ENCODE measurements around the gene AKT1S1.
"Not testable (repeated sequence)": the region's sequence is repeated elsewhere in the genome, so short reads cannot be mapped to it uniquely, and the experiment has no call there.

Gene AKT1S1

GRCh38 chr19:49833599-49833998 lies 43.6 kb downstream of the AKT1S1 start:
- DNase-seq, result no peak

DNA sequence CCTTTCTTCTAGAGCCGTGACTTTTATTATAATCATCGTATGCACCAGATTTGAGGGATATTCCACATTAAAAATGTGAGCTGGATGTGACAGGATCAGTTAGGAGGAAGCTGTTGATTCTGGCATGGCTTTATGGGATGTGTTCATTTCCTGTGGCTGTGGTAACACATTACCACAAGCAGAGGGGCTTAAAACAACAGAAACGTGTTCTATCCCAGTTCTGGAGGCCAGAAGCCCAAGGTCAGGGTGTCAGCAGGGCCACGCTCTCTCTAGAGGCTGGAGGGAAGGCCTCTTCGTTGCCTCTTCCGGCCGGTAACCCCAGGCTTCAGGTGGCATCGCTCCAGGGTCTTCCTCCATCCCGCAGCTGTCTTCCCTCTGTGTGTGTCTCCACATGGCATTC lies 44.6 kb downstream of the AKT1S1 start:
- no peak for DNase-seq

- no peak for DNase-seq
Observed at GRCh38 chr19:49831592-49831991, 45.6 kb downstream of the AKT1S1 start.

GRCh38 chr19:49830766-49831165 lies 46.4 kb downstream of the AKT1S1 start:
- DNase-seq, result no peak

DNA sequence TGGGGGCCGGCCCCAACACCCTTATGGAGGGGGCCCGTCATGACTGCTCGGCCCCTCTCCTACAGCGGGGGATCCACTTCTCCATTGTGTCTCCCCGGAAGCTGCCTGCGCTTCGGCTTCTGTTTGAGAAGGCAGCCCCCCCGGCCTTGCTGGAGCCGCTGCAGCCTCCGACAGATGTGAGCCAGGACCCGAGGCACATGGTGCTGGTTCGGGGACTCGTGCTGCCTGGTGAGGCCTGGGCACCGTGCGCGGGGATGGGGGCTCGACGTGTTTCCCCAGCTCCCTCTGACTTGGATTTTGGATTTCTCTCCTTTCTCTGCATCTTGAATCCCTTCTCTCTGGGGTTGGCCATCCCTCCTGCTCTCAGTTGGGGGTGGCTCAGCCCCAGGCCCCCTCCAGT lies 47.4 kb downstream of the AKT1S1 start:
- DNase-seq, result no peak

DNA sequence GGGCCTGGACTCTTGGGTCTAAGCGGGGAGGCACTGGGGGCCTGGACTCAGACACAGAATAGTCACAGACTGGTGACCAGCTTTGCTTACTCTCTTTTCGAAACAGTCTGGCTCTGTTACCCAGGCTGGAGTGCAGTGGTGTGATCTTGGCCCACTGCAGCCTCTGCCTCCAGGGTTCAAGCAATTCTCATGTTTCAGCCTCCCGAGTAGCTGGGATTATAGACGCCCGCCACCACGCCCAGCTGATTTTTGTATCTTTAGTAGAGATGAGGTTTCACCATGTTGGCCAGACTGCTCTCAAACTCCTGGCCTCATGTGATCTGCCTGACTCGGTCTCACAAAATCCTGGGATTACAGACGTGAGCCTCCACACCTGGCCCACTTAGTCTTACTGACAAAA lies 48.0 kb downstream of the AKT1S1 start:
- no peak for DNase-seq

DNA sequence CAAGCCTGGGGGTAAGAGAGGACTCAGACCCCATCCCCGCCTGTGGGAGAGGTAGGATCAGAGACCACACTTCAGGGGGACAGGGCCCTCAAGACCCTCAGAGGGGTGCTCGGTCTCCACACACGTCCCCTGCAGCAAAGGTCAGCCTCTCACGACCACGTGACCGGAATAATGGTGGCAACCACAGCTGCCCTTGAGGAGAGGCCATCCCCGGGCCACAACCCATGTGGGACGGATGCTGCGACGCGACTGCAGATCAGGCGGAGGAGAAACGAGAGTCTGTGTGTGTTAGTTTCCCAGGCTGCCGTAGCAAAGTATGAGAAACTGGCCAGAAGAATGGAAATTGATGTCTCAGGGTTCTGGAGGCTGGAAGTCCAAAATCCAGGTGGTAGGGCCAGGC lies 50.1 kb downstream of the AKT1S1 start:
- DNase-seq, result no peak

DNA sequence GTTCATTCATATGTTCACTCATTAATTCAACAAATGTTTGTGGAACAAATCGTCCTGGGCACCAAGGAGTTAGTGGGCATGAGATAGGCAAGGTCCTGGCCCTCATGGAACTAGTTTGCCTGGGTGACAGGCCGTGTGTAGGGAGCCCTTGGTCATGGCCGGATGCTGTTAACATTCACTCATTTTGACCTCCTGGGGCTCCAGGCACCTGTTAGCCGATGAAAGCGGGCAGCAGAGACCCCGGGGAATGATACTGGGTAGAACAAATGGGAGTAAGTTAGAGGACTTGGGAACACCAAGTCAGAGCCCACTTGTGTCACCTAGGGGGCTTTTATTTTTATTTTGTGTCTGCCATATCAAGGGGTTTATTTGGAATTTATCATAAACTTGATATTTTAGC lies 52.5 kb downstream of the AKT1S1 start:
- DNase-seq, result no peak

- no peak for DNase-seq
Observed at GRCh38 chr19:49823472-49823871, 53.7 kb downstream of the AKT1S1 start.

GRCh38 chr19:49820125-49820524 lies 57.0 kb downstream of the AKT1S1 start:
- no peak for DNase-seq

- DNase-seq, result not testable (repeated sequence)
Observed at GRCh38 chr19:49819452-49820115, 57.6 kb downstream of the AKT1S1 start.
